Endothelial cell of umbilical vein (primary cell): ENCODE results near the gene RAC3. TPM values are rescaled to one million over a fixed set of nuclear protein-coding genes. Genes with fewer than 3 reads are reported as not detected.

Source experiments
- BruUV-seq: library from RNA; stranded (reverse); fragments of 400-500 nt; replicated peaks from 2 replicates; lab custom pipeline; 2021; lab: Mats Ljungman, UMichigan
- CTCF ChIA-PET: fragments of 300-600, 350-600 bp; sonication (Branson Sonifier 250); formaldehyde crosslinking; loops from one replicate; lab custom pipeline; 2021; ENCODE audit warnings: antibody characterized with exemption, inconsistent platforms; lab: Charles Lee
- POLR2A ChIA-PET: fragments of 300-600, 350-600 bp; sonication (Branson Sonifier 250); formaldehyde crosslinking; loops from one replicate; lab custom pipeline; 2021; ENCODE audit warnings: antibody characterized with exemption, inconsistent platforms; lab: Charles Lee
- DNase-seq: peaks from one replicate; pipeline ENCODE4 v3.0.0-alpha.2; 2011; ENCODE audit warnings: low read depth, low spot score
- FAIRE-seq: peaks from 2 replicates; lab custom pipeline; 2011; peaks lifted over from hg19 to GRCh38; lab: Jason Lieb, UNC
- H2AFZ ChIP-seq: 2 replicates; pipeline ENCODE4 v1.6.0; 2012; ENCODE audit warnings: low read depth, low read length, control low read depth, inconsistent platforms
- H3K27ac ChIP-seq: 2 replicates; pipeline ENCODE4 v1.5.1; 2011; ENCODE audit warnings: low read depth, mild to moderate bottlenecking, control low read depth, low read length, moderate library complexity; ENCODE audit not compliant: insufficient read depth
- H3K27me3 ChIP-seq, 2 experiments: 2 replicates each; pipeline versions ENCODE4 v1.6.0 to v1.6.1; 2011; ENCODE audit warnings: low read length in 2 of 2, mixed read lengths in 1 of 2; ENCODE audit not compliant: control insufficient read depth in 2 of 2, insufficient read depth in 2 of 2
- H3K36me3 ChIP-seq, 2 experiments: 2 replicates in 1 of 2; 3 replicates in 1 of 2; pipeline ENCODE4 v1.5.1; 2011; ENCODE audit warnings: low read length in 2 of 2, mild to moderate bottlenecking in 1 of 2, moderate library complexity in 1 of 2; ENCODE audit not compliant: control insufficient read depth in 2 of 2, insufficient read depth in 2 of 2; ENCODE audit errors: extremely low read depth in 1 of 2
- H3K4me1 ChIP-seq: 3 replicates; pipeline ENCODE4 v1.5.1; 2011; ENCODE audit warnings: mild to moderate bottlenecking, low read length; ENCODE audit not compliant: control insufficient read depth, insufficient read depth; ENCODE audit errors: extremely low read depth
- H3K4me2 ChIP-seq: 2 replicates; pipeline ENCODE4 v1.6.1; 2011; ENCODE audit warnings: low read length, control low read depth, mixed read lengths; ENCODE audit not compliant: insufficient read depth
- H3K4me3 ChIP-seq, 3 experiments: fragments of 200-600 bp in 1 of 3; sonication (generic), shearing (Covaris generic) in 1 of 3; replicated peaks in 1 of 3; 2 replicates each; pipeline ENCODE4 v1.5.1; 2011 to 2016; ENCODE audit warnings: control low read depth in 3 of 3, low read length in 3 of 3, mild to moderate bottlenecking in 2 of 3, inconsistent platforms in 1 of 3, low read depth in 1 of 3, moderate library complexity in 1 of 3; ENCODE audit not compliant: insufficient read depth in 1 of 3
- H3K79me2 ChIP-seq: 2 replicates; pipeline ENCODE4 v1.6.0; 2012; ENCODE audit warnings: low read length, inconsistent platforms; ENCODE audit not compliant: control insufficient read depth, insufficient read depth
- H3K9ac ChIP-seq: replicated peaks from 2 replicates; pipeline ENCODE3; 2011; ENCODE audit warnings: low read length, control low read depth; ENCODE audit not compliant: insufficient read depth; ENCODE audit errors: extremely low read depth
- H3K9me1 ChIP-seq: replicated peaks from 3 replicates; pipeline ENCODE4 v1.6.0; 2011; ENCODE audit warnings: mild to moderate bottlenecking, low read length; ENCODE audit not compliant: control insufficient read depth, insufficient read depth; ENCODE audit errors: extremely low read depth
- H3K9me3 ChIP-seq: replicated peaks from 2 replicates; pipeline ENCODE4 v1.5.1; 2012; ENCODE audit warnings: low read length, inconsistent platforms; ENCODE audit not compliant: control insufficient read depth, insufficient read depth
- H4K20me1 ChIP-seq: replicated peaks from 2 replicates; pipeline ENCODE3; 2011; ENCODE audit warnings: mild to moderate bottlenecking, low read length; ENCODE audit not compliant: control insufficient read depth, insufficient read depth; ENCODE audit errors: extremely low read depth
- EZH2 ChIP-seq: IDR thresholded peaks from 2 replicates; pipeline ENCODE4 v1.6.1; 2012; ENCODE audit warnings: borderline replicate concordance, low read depth, mild to moderate bottlenecking, moderate library complexity, low read length, inconsistent platforms; ENCODE audit not compliant: severe bottlenecking
- FOS ChIP-seq: IDR thresholded peaks from 2 replicates; pipeline ENCODE4 v1.6.1; 2011; ENCODE audit warnings: mild to moderate bottlenecking, low read length, moderate library complexity, borderline replicate concordance; ENCODE audit not compliant: insufficient read depth
- GATA2 ChIP-seq: IDR thresholded peaks from 2 replicates; pipeline ENCODE4 v1.7.0; 2011; ENCODE audit warnings: low read depth, mild to moderate bottlenecking, moderate library complexity, mixed read lengths, low read length; ENCODE audit not compliant: insufficient read length, insufficient read depth
- JUN ChIP-seq: IDR thresholded peaks from 2 replicates; pipeline ENCODE4 v1.6.1; 2011; ENCODE audit warnings: borderline replicate concordance, low read depth; ENCODE audit not compliant: insufficient read length, insufficient read depth
- MAX ChIP-seq: IDR thresholded peaks from 2 replicates; pipeline ENCODE4 v1.6.1; 2011; ENCODE audit not compliant: insufficient read depth, insufficient read length
- MYC ChIP-seq: IDR thresholded peaks from one replicate; pipeline ENCODE4 v1.6.1; 2011; ENCODE audit warnings: mild to moderate bottlenecking, low read depth, low read length
- POLR2A ChIP-seq: IDR thresholded peaks from 2 replicates; pipeline ENCODE4 v1.6.1; 2012; ENCODE audit warnings: low read depth, mild to moderate bottlenecking, control low read depth, low read length
- POLR2AphosphoS5 ChIP-seq: IDR thresholded peaks from 2 replicates; pipeline ENCODE4 v1.6.1; 2012; ENCODE audit warnings: low read depth, mild to moderate bottlenecking, control low read depth, low read length, moderate library complexity; ENCODE audit not compliant: insufficient read depth
- dilution Hi-C: fragments of 300-500 bp; cut with MboI; formaldehyde crosslinking; loops from one replicate; pipeline ENCODE4 v1.15.0; 2019; ENCODE audit warnings: low sequenced_read_pairs; ENCODE audit not compliant: extremely low pct_ligation_motif_present
- intact Hi-C: fragments of 100-400 bp; cut with micrococcal nuclease; formaldehyde crosslinking; loops from one replicate; pipeline ENCODE4 v1.10.0; 2022
- polyA plus RNA-seq, 4 experiments: library from polyadenylated mRNA; depleted of rRNA in 3 of 4; stranded (reverse) in 3 of 4; unstranded in 1 of 4; fragments of >200 nt; gene quantifications; 2 replicates each; pipeline versions ENCODE4 v1.2.1 to v1.2.3, GENCODE V29; 2011 to 2012; ENCODE audit warnings: missing spikeins in 1 of 4
- total RNA-seq: library from RNA; stranded (reverse); gene quantifications from 2 replicates; pipeline ENCODE4 v1.2.3, GENCODE V29; 2021
- TF ChIP-seq, protein P1 (sequence below), 2 donors: IDR thresholded peaks; 1 replicate in 1 of 2; 2 replicates in 1 of 2; pipeline ENCODE4 v1.5.1; 2011; ENCODE audit warnings: low read length in 2 of 2, mild to moderate bottlenecking in 2 of 2, moderate library complexity in 2 of 2, control low read depth in 1 of 2, inconsistent platforms in 1 of 2, low read depth in 1 of 2; ENCODE audit not compliant: insufficient read depth in 1 of 2; ENCODE audit errors: extremely low read depth in 1 of 2

Gene RAC3
- total and polyA plus RNA-seq, 2 donors (not counting 3 experiments of a cell fraction or from before 2014, with no cell fraction given) = 34.1 to 56.0 TPM

GRCh38 chr17:82081966-82082365 is 50.5 kb downstream of the RAC3 start:
- H3K4me3 ChIP-seq = no peak overlapping the region
- intact Hi-C loops = no loop called here
- DNase-seq (no peak), FAIRE-seq (no peak)
- peaks cover 38 to 68% of the 10 kb centered on the region in 2 experiments for H3K36me3 ChIP-seq
- H3K9me1 ChIP-seq = no peaks in the 10 kb centered on the region
- ChIA-PET CTCF (no interaction called here), POLR2A (no interaction called here)
- no peak overlapping the region for H3K27ac ChIP-seq
- no peak overlapping the region for H2AFZ ChIP-seq
- TF ChIP-seq FOS (no peak), EZH2 (no peak), MAX (no peak), JUN (no peak), GATA2 (no peak), MYC (no peak), POLR2A (no peak), POLR2AphosphoS5 (no peak)
- TF ChIP-seq, protein P1, sequence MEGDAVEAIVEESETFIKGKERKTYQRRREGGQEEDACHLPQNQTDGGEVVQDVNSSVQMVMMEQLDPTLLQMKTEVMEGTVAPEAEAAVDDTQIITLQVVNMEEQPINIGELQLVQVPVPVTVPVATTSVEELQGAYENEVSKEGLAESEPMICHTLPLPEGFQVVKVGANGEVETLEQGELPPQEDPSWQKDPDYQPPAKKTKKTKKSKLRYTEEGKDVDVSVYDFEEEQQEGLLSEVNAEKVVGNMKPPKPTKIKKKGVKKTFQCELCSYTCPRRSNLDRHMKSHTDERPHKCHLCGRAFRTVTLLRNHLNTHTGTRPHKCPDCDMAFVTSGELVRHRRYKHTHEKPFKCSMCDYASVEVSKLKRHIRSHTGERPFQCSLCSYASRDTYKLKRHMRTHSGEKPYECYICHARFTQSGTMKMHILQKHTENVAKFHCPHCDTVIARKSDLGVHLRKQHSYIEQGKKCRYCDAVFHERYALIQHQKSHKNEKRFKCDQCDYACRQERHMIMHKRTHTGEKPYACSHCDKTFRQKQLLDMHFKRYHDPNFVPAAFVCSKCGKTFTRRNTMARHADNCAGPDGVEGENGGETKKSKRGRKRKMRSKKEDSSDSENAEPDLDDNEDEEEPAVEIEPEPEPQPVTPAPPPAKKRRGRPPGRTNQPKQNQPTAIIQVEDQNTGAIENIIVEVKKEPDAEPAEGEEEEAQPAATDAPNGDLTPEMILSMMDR (IDR thresholded peaks at IDR 0.05; ENCODE audit: extremely low read depth in 1 of 2, insufficient read depth in 1 of 2, low read depth in 1 of 2, low read length in 2 of 2) = no peak
- no peaks in the 10 kb centered on the region for H4K20me1 ChIP-seq
- H3K79me2 ChIP-seq = peaks cover 3% of the 10 kb centered on the region
- no TSS peak for BruUV-seq
- dilution Hi-C loops = no loop called here
- H3K4me1 ChIP-seq = no peaks in the 10 kb centered on the region
- no peak overlapping the region for H3K4me2 ChIP-seq
- no peak overlapping the region for H3K9ac ChIP-seq
- no peaks in the 10 kb centered on the region for H3K27me3 ChIP-seq
- no peaks in the 10 kb centered on the region for H3K9me3 ChIP-seq
